AG04449 (cell line): ENCODE results near the gene ISCA2.
"Not testable (repeated sequence)": the region's sequence is repeated elsewhere in the genome, so short reads cannot be mapped to it uniquely, and the experiment has no call there.

Source experiments
- CTCF ChIA-PET: fragments of 350-600 bp; formaldehyde crosslinking; extraction: SDS; loops from one replicate; lab custom pipeline; 2021; ENCODE audit warnings: antibody characterized with exemption; lab: Yijun Ruan, JAX
- POLR2A ChIA-PET: fragments of 400-600, 350-600 bp; formaldehyde crosslinking; extraction: SDS; loops from one replicate; lab custom pipeline; 2020; ENCODE audit warnings: antibody characterized with exemption, inconsistent platforms; lab: Yijun Ruan, JAX
- DNase-seq: peaks from one replicate; pipeline ENCODE4 v3.0.0-alpha.2; 2010; ENCODE audit warnings: low read depth, low spot score
- H3K4me3 ChIP-seq: 2 replicates; pipeline ENCODE4 v1.5.1; 2011; ENCODE audit warnings: low read depth, mild to moderate bottlenecking, control low read depth, low read length
- CTCF ChIP-seq: IDR thresholded peaks from one replicate; pipeline ENCODE4 v1.5.1; 2011; ENCODE audit warnings: mild to moderate bottlenecking, moderate library complexity, low read length, control low read depth, inconsistent platforms; ENCODE audit not compliant: insufficient read depth; ENCODE audit errors: missing control alignments

Gene ISCA2

GRCh38 chr14:74493343-74494261 lies at the start of gene ISCA2:
ISCA2 (plus strand) TSS chr14:74493765; CDS start chr14:74493775, 10 bp downstream.
- CTCF ChIA-PET, result interaction anchor here (0.6 to 0.9 kb wide), 2 partner anchors 9 to 15 kb away, joined by 3 read pairs; no protein-coding TSS in a partner anchor
- peak within 1 kb of the TSS; percentile 99 for H3K4me3 ChIP-seq
- TF ChIP-seq CTCF, result no peak
- peak; percentile 93 for DNase-seq
- POLR2A ChIA-PET, result interaction anchor here (0.6 to 1.2 kb wide), 6 partner anchors 8 to 125 kb away, joined by 3 to 5 read pairs (median 4); no protein-coding TSS in a partner anchor

GRCh38 chr14:74444866-74445265 lies 48.7 kb upstream of the ISCA2 start:
- H3K4me3 ChIP-seq, result no peak overlapping the region
- no peak for TF ChIP-seq CTCF
- POLR2A ChIA-PET, result no interaction called here
- CTCF ChIA-PET, result no interaction called here
- DNase-seq, result no peak

GRCh38 chr14:74454397-74454796 lies 39.2 kb upstream of the ISCA2 start:
- H3K4me3 ChIP-seq, DNase-seq: not testable (repeated sequence)
- ChIA-PET CTCF (interaction anchor here (12.4 kb wide), 1 partner anchor 24 kb away, joined by 164 read pairs; no protein-coding TSS in a partner anchor), POLR2A (interaction anchor here (0.6 kb wide), 1 partner anchor 35 kb away, joined by 3 read pairs; no protein-coding TSS in a partner anchor)

- ChIA-PET CTCF (interaction anchor here (0.5 to 12.4 kb wide), 4 partner anchors 9 to 132 kb away, joined by 3 to 164 read pairs (median 12); no protein-coding TSS in a partner anchor), POLR2A (no interaction called here)
- no peak for TF ChIP-seq CTCF
- H3K4me3 ChIP-seq, result no peak overlapping the region
- no peak for DNase-seq
Observed at GRCh38 chr14:74456684-74457564, 36.6 kb upstream of the ISCA2 start.

DNA sequence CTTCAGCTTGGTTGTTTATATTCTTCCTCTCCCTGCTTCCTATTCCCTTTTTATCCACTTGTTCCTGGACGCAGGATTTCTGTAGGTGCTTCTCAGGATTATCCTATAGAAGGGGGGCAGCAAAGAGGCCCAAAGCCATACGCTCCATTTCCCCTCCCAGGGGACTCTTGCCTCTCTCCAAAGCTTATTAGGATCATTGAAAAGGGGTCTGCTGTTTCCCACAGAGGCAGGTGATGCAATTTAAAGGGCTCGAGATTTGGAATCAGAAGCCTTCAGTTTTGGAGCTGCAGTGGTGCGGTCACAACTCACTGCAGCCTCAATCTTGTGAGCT lies 36.0 kb upstream of the ISCA2 start:
- POLR2A ChIA-PET, result no interaction called here
- TF ChIP-seq CTCF, result no peak
- no peak for DNase-seq
- CTCF ChIA-PET, result interaction anchor here (0.5 to 12.4 kb wide), 4 partner anchors 8 to 133 kb away, joined by 3 to 164 read pairs (median 12); no protein-coding TSS in a partner anchor
- H3K4me3 ChIP-seq, result no peak overlapping the region

DNA sequence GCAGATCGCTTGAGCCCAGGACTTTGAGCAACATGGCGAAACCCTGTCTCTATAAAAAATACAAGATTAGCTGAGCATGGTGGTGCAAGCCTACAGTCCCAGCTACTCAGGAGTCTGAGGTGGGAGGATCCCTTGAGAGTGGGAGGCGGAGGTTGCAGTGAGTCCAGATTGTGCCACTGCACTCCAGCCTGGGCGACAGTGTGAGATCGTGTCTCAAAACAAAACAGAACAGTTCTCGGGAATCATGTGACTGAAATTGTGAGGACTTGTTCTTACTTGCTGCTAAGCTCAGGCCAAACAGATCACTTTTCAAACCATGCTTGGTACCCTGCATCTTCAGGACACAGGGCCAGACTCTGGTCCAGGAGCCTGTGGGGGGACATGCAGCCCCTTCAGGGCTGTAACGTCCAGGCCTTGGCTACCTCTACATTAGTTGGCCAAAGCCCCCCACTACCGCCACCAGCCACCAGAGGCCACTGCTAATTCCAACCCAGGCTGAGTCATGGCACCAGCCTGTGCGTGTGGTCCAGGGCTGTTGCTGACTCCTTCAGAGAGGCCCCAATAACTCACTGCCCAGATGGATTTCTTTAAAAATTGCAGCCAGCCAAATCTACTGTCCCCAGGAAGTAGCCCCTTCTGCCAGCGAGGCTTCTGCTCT lies 34.1 kb upstream of the ISCA2 start:
- peak; percentile 85 for TF ChIP-seq CTCF
- CTCF ChIA-PET, result interaction anchor here (0.7 to 12.4 kb wide), 11 partner anchors 11 to 345 kb away, joined by 3 to 164 read pairs (median 6); partner anchors contain the start of gene SYNDIG1L
- POLR2A ChIA-PET, result no interaction called here
- no peak overlapping the region for H3K4me3 ChIP-seq
- no peak for DNase-seq
